Fibroblast of lung (primary cell): ENCODE measurements around the gene CERS2. TPM values are rescaled to one million over a fixed set of nuclear protein-coding genes. Genes with fewer than 3 reads are reported as not detected.

Experiments used
- DNase-seq, 2 donors: peaks; one replicate each; pipeline versions ENCODE4 v3.0.0 to v3.0.0-alpha.2; 2010; ENCODE audit warnings: low read depth in 2 of 2
- H2AFZ ChIP-seq: 2 replicates; pipeline ENCODE4 v1.5.1; 2012; ENCODE audit warnings: low read length, control low read depth, inconsistent platforms
- H3K27ac ChIP-seq: 2 replicates; pipeline ENCODE4 v1.5.1; 2011; ENCODE audit warnings: low read length, control low read depth; ENCODE audit not compliant: insufficient read depth
- H3K27me3 ChIP-seq: 2 replicates; pipeline ENCODE4 v1.5.1; 2011; ENCODE audit warnings: mild to moderate bottlenecking, low read length; ENCODE audit not compliant: control insufficient read depth, insufficient read depth
- H3K36me3 ChIP-seq: 2 replicates; pipeline ENCODE4 v1.5.1; 2011; ENCODE audit warnings: low read length; ENCODE audit not compliant: control insufficient read depth, insufficient read depth
- H3K4me1 ChIP-seq: 2 replicates; pipeline ENCODE4 v1.5.1; 2011; ENCODE audit warnings: low read length; ENCODE audit not compliant: control insufficient read depth, insufficient read depth; ENCODE audit errors: extremely low read depth
- H3K4me2 ChIP-seq: 2 replicates; pipeline ENCODE4 v1.5.1; 2011; ENCODE audit warnings: low read length, control low read depth; ENCODE audit not compliant: insufficient read depth; ENCODE audit errors: extremely low read depth
- H3K4me3 ChIP-seq, 4 experiments: fragments of 200-600 bp in 1 of 4; sonication (generic) in 1 of 4; replicated peaks in 1 of 4; 2 replicates each; pipeline ENCODE4 v1.5.1; 2011 to 2016; ENCODE audit warnings: low read length in 4 of 4, low read depth in 3 of 4, mild to moderate bottlenecking in 3 of 4, control low read depth in 2 of 4, inconsistent platforms in 1 of 4, mixed read lengths in 1 of 4; ENCODE audit not compliant: insufficient read depth in 1 of 4; ENCODE audit errors: control extremely low read depth in 1 of 4
- H3K79me2 ChIP-seq: 2 replicates; pipeline ENCODE4 v1.5.1; 2012; ENCODE audit warnings: mild to moderate bottlenecking, low read length, inconsistent platforms; ENCODE audit not compliant: control insufficient read depth, insufficient read depth
- H3K9ac ChIP-seq: 2 replicates; pipeline ENCODE4 v1.5.1; 2011; ENCODE audit warnings: mild to moderate bottlenecking, low read length, control low read depth; ENCODE audit not compliant: insufficient read depth
- H3K9me3 ChIP-seq: 2 replicates; pipeline ENCODE4 v1.5.1; 2012; ENCODE audit warnings: low read depth, low read length; ENCODE audit not compliant: control insufficient read depth, insufficient read depth
- H4K20me1 ChIP-seq: 2 replicates; pipeline ENCODE4 v1.5.1; 2011; ENCODE audit warnings: low read length; ENCODE audit not compliant: control insufficient read depth, insufficient read depth; ENCODE audit errors: extremely low read depth
- CTCF ChIP-seq, 2 donors: IDR thresholded peaks in 1 of 2; conservative IDR thresholded peaks in 1 of 2; 1 replicate in 1 of 2; 2 replicates in 1 of 2; pipeline ENCODE4 v1.5.1; 2011 to 2012; ENCODE audit warnings: low read length in 2 of 2, control low read depth in 1 of 2, inconsistent platforms in 1 of 2, low read depth in 1 of 2, mild to moderate bottlenecking in 1 of 2
- EZH2 ChIP-seq: IDR thresholded peaks from 2 replicates; pipeline ENCODE4 v1.5.1; 2012; ENCODE audit warnings: low read length, control low read depth, mild to moderate bottlenecking; ENCODE audit errors: missing control alignments
- polyA plus RNA-seq, 2 donors: library from polyadenylated mRNA; depleted of rRNA in 1 of 2; stranded (reverse) in 1 of 2; unstranded in 1 of 2; fragments of >200 nt; gene quantifications; 2 replicates each; pipeline ENCODE4 v1.2.1, GENCODE V29; 2011 to 2012; ENCODE audit warnings: missing spikeins in 1 of 2
- total RNA-seq: library from RNA; depleted of rRNA; stranded (reverse); fragments of >200 nt; gene quantifications from 2 replicates; pipeline ENCODE4 v1.2.1, GENCODE V29; 2014

CERS2 gene
- total and polyA plus RNA-seq, 2 donors (not counting 1 experiment from before 2014, with no cell fraction given) = 190 to 254 TPM

- peak overlapping the region; percentile 16 for H3K27ac ChIP-seq
- no peaks in the 10 kb centered on the region for H3K9me3 ChIP-seq
- no peaks in the 10 kb centered on the region for H4K20me1 ChIP-seq
- no peaks in the 10 kb centered on the region for H3K27me3 ChIP-seq
- H3K4me3 ChIP-seq = no peak overlapping the region
- no peaks in the 10 kb centered on the region for H3K79me2 ChIP-seq
- DNase-seq = peak in 1 of 2 donors; percentile 51
- no peak overlapping the region for H3K4me2 ChIP-seq
- TF ChIP-seq CTCF (conservative IDR thresholded peaks at IDR 0.05 in 1 of 2, IDR thresholded peaks at IDR 0.05 in 1 of 2; ENCODE audit: low read depth in 1 of 2, low read length in 2 of 2) = no peak
- TF ChIP-seq EZH2 = no peak
- peaks cover 3% of the 10 kb centered on the region for H3K4me1 ChIP-seq
- H3K36me3 ChIP-seq = no peaks in the 10 kb centered on the region
- no peak overlapping the region for H2AFZ ChIP-seq
- no peak overlapping the region for H3K9ac ChIP-seq
Measured at GRCh38 chr1:151012684-151013471, 38.2 kb upstream of the CERS2 start.

- H2AFZ ChIP-seq = no peak overlapping the region
- H3K4me1 ChIP-seq = peaks cover 13% of the 10 kb centered on the region
- H3K9me3 ChIP-seq = no peaks in the 10 kb centered on the region
- no peak for TF ChIP-seq CTCF (conservative IDR thresholded peaks at IDR 0.05 in 1 of 2, IDR thresholded peaks at IDR 0.05 in 1 of 2; ENCODE audit: low read depth in 1 of 2, low read length in 2 of 2)
- TF ChIP-seq EZH2 = no peak
- DNase-seq = no peak
- H4K20me1 ChIP-seq = no peaks in the 10 kb centered on the region
- H3K27ac ChIP-seq = no peak overlapping the region
- no peak overlapping the region for H3K9ac ChIP-seq
- no peaks in the 10 kb centered on the region for H3K79me2 ChIP-seq
- H3K4me3 ChIP-seq = no peak overlapping the region
- no peaks in the 10 kb centered on the region for H3K27me3 ChIP-seq
- no peak overlapping the region for H3K4me2 ChIP-seq
- no peaks in the 10 kb centered on the region for H3K36me3 ChIP-seq
Measured at GRCh38 chr1:151011154-151011850, 36.7 kb upstream of the CERS2 start.

DNA sequence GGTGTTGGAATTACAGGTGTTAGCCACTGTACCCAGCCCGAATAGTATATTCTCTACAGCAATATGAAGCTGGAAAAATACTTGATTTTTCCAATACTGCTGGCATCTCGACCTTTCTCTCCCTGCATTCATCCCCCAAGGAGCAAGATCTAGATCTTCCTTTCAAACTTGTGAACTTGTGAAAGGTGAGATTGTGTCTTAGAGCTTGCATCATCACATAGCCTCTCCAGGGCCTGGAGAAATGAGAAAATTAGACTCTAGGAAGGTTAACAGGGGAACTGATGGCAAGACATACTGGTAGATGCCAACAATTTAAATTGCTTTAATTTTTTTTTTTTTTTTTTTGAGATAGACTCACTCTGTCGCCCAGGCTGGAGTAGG is 35.7 kb upstream of the CERS2 start:
- Histone ChIP-seq H3K9me3 (no peaks in the 10 kb centered on the region), H3K27me3 (no peaks in the 10 kb centered on the region), H3K36me3 (no peaks in the 10 kb centered on the region), H2AFZ (no peak overlapping the region), H3K79me2 (peaks cover 3% of the 10 kb centered on the region), H4K20me1 (no peaks in the 10 kb centered on the region), H3K4me1 (peaks cover 14% of the 10 kb centered on the region), H3K4me3 (no peak overlapping the region), H3K9ac (no peak overlapping the region), H3K4me2 (no peak overlapping the region), H3K27ac (no peak overlapping the region)
- no peak for TF ChIP-seq EZH2
- TF ChIP-seq CTCF (conservative IDR thresholded peaks at IDR 0.05 in 1 of 2, IDR thresholded peaks at IDR 0.05 in 1 of 2; ENCODE audit: low read depth in 1 of 2, low read length in 2 of 2) = no peak
- DNase-seq = no peak
